Hepatocyte (in vitro differentiated cells): ENCODE results near the gene ACTG1.

Experiments
- CTCF ChIP-seq: fragments of 200-600 bp; sonication (generic); IDR thresholded peaks from 2 replicates; pipeline ENCODE4 v1.5.1; 2016; ENCODE audit warnings: antibody characterized with exemption, mild to moderate bottlenecking; ENCODE audit not compliant: poor library complexity
- EZH2 ChIP-seq: fragments of 200-600 bp; sonication (generic); IDR thresholded peaks from 2 replicates; pipeline ENCODE4 v1.6.1; 2016; ENCODE audit warnings: antibody characterized with exemption, mild to moderate bottlenecking, borderline replicate concordance

DNA sequence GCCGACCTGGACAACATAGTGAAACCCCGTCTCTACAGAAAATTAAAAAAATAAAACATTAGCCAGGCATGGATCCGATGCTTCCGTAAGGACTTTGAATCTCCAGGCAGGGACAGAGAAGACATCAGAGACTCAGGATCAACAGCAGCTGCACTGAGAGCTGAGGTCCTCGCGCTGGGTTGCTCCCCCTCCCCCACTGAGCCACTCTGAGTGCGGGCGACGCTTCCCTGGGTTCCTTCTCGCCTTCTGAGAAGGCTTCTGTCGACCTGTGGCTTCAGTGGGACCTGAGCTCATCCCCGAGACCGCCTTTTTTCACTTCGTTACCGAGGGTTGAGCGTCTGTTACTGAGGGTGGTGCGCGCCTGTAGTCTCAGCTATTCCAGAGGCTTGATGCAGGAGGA, 20.4 kb downstream of the ACTG1 start:
- TF ChIP-seq EZH2, result no peak
- no peak for TF ChIP-seq CTCF
